Liver (tissue), 9 donors: ENCODE data around the gene P3H2. TPM values are rescaled to one million over a fixed set of nuclear protein-coding genes. Genes with fewer than 3 reads are reported as not detected.

ENCODE experiments used
- DNase-seq: peaks from one replicate; pipeline ENCODE4 v3.0.0-alpha.2; 2017; ENCODE audit warnings: low spot score
- H3K27ac ChIP-seq, 2 donors: one replicate each; pipeline ENCODE4 v1.7.0; 2013; ENCODE audit warnings: inconsistent platforms in 2 of 2, low read length in 2 of 2, control low read depth in 1 of 2, low read depth in 1 of 2, mild to moderate bottlenecking in 1 of 2
- H3K27me3 ChIP-seq, 4 donors: one replicate each; pipeline versions ENCODE4 v1.6.1 to v1.7.0; 2013; ENCODE audit warnings: low read length in 3 of 4, inconsistent platforms in 1 of 4, mild to moderate bottlenecking in 1 of 4, moderate library complexity in 1 of 4; ENCODE audit not compliant: control insufficient read depth in 4 of 4, insufficient read depth in 4 of 4
- H3K36me3 ChIP-seq, 4 donors: one replicate each; pipeline versions ENCODE4 v1.6.1 to v1.7.0; 2013; ENCODE audit warnings: low read length in 3 of 4, mild to moderate bottlenecking in 3 of 4, low read depth in 1 of 4, moderate library complexity in 1 of 4; ENCODE audit not compliant: control insufficient read depth in 4 of 4, insufficient read depth in 3 of 4
- H3K4me1 ChIP-seq, 4 donors: one replicate each; pipeline versions ENCODE4 v1.6.1 to v1.7.0; 2013; ENCODE audit warnings: low read length in 3 of 4, mild to moderate bottlenecking in 3 of 4, moderate library complexity in 1 of 4; ENCODE audit not compliant: control insufficient read depth in 4 of 4, insufficient read depth in 4 of 4
- H3K4me3 ChIP-seq, 3 donors: one replicate each; pipeline versions ENCODE4 v1.6.1 to v1.7.0; 2013; ENCODE audit warnings: low read length in 3 of 3, control low read depth in 1 of 3, low read depth in 1 of 3, mild to moderate bottlenecking in 1 of 3
- H3K9ac ChIP-seq, 2 donors: one replicate each; pipeline ENCODE4 v1.7.0; 2013; ENCODE audit warnings: low read length in 2 of 2, mild to moderate bottlenecking in 2 of 2, moderate library complexity in 2 of 2, control low read depth in 1 of 2, low read depth in 1 of 2
- H3K9me3 ChIP-seq, 4 donors: one replicate each; pipeline versions ENCODE4 v1.6.1 to v1.7.0; 2013; ENCODE audit warnings: low read length in 3 of 4; ENCODE audit not compliant: control insufficient read depth in 4 of 4
- CTCF ChIP-seq: fragments of 150-350 bp; IDR thresholded peaks from 2 replicates; pipeline ENCODE4 v1.5.1; 2017; ENCODE audit warnings: improper control_type of control experiment, low read depth, low read length; ENCODE audit not compliant: missing input control
- EGR1 ChIP-seq, 2 donors: IDR thresholded peaks; 2 replicates each; pipeline ENCODE4 v1.6.1; 2016 to 2018; ENCODE audit warnings: antibody characterized with exemption in 2 of 2, low read depth in 2 of 2
- FOXA1 ChIP-seq: IDR thresholded peaks from 2 replicates; pipeline ENCODE4 v1.6.1; 2016; ENCODE audit warnings: antibody characterized with exemption
- HNF4A ChIP-seq, 2 donors: conservative IDR thresholded peaks; 2 replicates each; pipeline ENCODE4 v1.6.1; 2016; ENCODE audit warnings: antibody characterized with exemption in 2 of 2, mild to moderate bottlenecking in 2 of 2
- HNF4G ChIP-seq: IDR thresholded peaks from 2 replicates; pipeline ENCODE4 v1.6.1; 2016; ENCODE audit warnings: antibody characterized with exemption
- JUND ChIP-seq, 2 donors: IDR thresholded peaks; 2 replicates each; pipeline ENCODE4 v1.6.1; 2016; ENCODE audit warnings: antibody characterized with exemption in 2 of 2
- NR2F2 ChIP-seq: IDR thresholded peaks from 2 replicates; pipeline ENCODE4 v1.6.1; 2016; ENCODE audit warnings: antibody characterized with exemption
- RAD21 ChIP-seq, 2 donors: IDR thresholded peaks; 2 replicates each; pipeline ENCODE4 v1.6.1; 2016; ENCODE audit warnings: antibody characterized with exemption in 2 of 2, mild to moderate bottlenecking in 2 of 2
- RXRA ChIP-seq, 2 donors: IDR thresholded peaks; 2 replicates each; pipeline ENCODE4 v1.6.1; 2017 to 2018; ENCODE audit warnings: antibody characterized with exemption in 2 of 2, mild to moderate bottlenecking in 1 of 2
- SP1 ChIP-seq: IDR thresholded peaks from 2 replicates; pipeline ENCODE4 v1.6.1; 2018; ENCODE audit warnings: antibody characterized with exemption, mild to moderate bottlenecking
- TAF1 ChIP-seq: conservative IDR thresholded peaks from 2 replicates; pipeline ENCODE4 v1.6.1; 2016; ENCODE audit warnings: antibody characterized with exemption, mild to moderate bottlenecking
- WGBS: extraction: QIAGEN DNeasy Blood & Tissue Kit; methylation state at CpG from one replicate; pipeline ENCODE4 v1.1.7; 2013; 5-methylcytosine and 5-hydroxymethylcytosine counted together
- polyA plus RNA-seq, 2 donors: library from polyadenylated mRNA; stranded (reverse) in 1 of 2; unstranded in 1 of 2; fragments of 200-250 nt in 1 of 2; fragments of >200 nt in 1 of 2; fragmentation: Nextera tagmentation in 1 of 2; extraction: Ambion mirVana in 1 of 2; gene quantifications; one replicate each; pipeline versions ENCODE4 v1.2.1 to v1.2.3, GENCODE V29; 2013 to 2015
- total RNA-seq, 2 donors: library from RNA; depleted of rRNA; stranded (reverse); fragments of >200 nt; gene quantifications; one replicate each; pipeline ENCODE4 v1.2.3, GENCODE V29; 2014
- TF ChIP-seq, protein P1 (sequence below): IDR thresholded peaks from 2 replicates; pipeline ENCODE4 v1.6.1; 2016; ENCODE audit warnings: antibody characterized with exemption, mild to moderate bottlenecking
- TF ChIP-seq, protein P2 (sequence below): IDR thresholded peaks from 2 replicates; pipeline ENCODE4 v1.6.1; 2016; ENCODE audit warnings: antibody characterized with exemption
- donor health status: healthy.
- donor health status: healthy.
- donor health status: healthy.
- donor health status: healthy.
- donor health status: healthy.

The P3H2 gene
- total and polyA plus RNA-seq, 4 donors: 1.9 to 6.9 (median 4.1) TPM

DNA sequence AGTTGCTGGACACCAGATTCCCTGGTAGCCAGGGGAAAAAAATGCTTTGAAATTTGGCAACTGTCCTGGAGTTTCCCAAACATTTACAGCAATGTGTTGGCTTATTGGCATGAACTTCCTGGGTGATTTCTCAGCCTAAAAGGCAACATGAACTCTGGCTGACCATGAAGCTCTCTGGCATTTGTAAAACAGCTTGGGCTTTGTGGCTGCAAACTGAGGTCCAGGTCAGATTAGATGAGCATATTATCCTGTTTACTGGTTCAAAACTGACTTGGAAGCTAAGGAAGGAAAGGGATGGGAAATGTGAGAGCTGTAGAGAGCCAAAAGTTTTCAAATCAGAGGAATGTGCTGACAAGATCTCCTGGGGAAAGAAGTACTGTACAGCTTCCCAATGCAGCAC lies 139.0 kb downstream of the P3H2 start (continued):
- TF ChIP-seq CTCF: no peak
- peak in 1 of 2 donors; percentile 81 for TF ChIP-seq EGR1 (IDR thresholded peaks at IDR 0.05; ENCODE audit: low read depth in 2 of 2)

DNA sequence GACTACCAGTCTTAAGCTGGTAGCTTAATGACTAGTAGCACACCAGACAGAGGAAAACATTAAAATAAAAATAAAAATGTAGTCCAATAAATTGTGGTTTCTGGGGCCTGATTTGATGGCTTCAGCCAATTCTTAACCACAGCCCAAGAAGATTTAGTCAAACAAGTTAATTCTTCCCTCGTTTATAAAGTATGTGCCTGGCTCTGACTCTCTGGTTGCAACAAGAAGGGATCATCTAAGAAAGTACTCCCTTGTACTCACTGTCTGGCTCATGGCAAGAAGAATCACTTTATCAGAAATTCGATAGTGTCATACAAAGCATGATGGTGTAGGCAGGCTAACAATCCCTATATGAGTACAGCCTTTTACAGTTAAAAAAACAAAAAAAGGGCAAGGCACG lies 141.9 kb downstream of the P3H2 start:
- H3K9ac ChIP-seq: no peak overlapping the region
- no peak for DNase-seq
- H3K27me3 ChIP-seq: no peaks in the 10 kb centered on the region
- 83% methylated on average over 3 of the region's 3 CpGs for WGBS
- no peaks in the 10 kb centered on the region for H3K36me3 ChIP-seq
- H3K9me3 ChIP-seq: no peaks in the 10 kb centered on the region
- no peak overlapping the region for H3K27ac ChIP-seq
- peaks cover 0 to 11% (median 4%) of the 10 kb centered on the region in 4 donors for H3K4me1 ChIP-seq
- no peak overlapping the region for H3K4me3 ChIP-seq
- TF ChIP-seq NR2F2 (no peak), SP1 (no peak), JUND (IDR thresholded peaks at IDR 0.05) (no peak), TAF1 (no peak), FOXA1 (no peak), HNF4A (conservative IDR thresholded peaks at IDR 0.05) (no peak), EGR1 (IDR thresholded peaks at IDR 0.05; ENCODE audit: low read depth in 2 of 2) (no peak), CTCF (no peak), RXRA (IDR thresholded peaks at IDR 0.05) (no peak), HNF4G (no peak), RAD21 (IDR thresholded peaks at IDR 0.05) (no peak)
- TF ChIP-seq, protein P1, sequence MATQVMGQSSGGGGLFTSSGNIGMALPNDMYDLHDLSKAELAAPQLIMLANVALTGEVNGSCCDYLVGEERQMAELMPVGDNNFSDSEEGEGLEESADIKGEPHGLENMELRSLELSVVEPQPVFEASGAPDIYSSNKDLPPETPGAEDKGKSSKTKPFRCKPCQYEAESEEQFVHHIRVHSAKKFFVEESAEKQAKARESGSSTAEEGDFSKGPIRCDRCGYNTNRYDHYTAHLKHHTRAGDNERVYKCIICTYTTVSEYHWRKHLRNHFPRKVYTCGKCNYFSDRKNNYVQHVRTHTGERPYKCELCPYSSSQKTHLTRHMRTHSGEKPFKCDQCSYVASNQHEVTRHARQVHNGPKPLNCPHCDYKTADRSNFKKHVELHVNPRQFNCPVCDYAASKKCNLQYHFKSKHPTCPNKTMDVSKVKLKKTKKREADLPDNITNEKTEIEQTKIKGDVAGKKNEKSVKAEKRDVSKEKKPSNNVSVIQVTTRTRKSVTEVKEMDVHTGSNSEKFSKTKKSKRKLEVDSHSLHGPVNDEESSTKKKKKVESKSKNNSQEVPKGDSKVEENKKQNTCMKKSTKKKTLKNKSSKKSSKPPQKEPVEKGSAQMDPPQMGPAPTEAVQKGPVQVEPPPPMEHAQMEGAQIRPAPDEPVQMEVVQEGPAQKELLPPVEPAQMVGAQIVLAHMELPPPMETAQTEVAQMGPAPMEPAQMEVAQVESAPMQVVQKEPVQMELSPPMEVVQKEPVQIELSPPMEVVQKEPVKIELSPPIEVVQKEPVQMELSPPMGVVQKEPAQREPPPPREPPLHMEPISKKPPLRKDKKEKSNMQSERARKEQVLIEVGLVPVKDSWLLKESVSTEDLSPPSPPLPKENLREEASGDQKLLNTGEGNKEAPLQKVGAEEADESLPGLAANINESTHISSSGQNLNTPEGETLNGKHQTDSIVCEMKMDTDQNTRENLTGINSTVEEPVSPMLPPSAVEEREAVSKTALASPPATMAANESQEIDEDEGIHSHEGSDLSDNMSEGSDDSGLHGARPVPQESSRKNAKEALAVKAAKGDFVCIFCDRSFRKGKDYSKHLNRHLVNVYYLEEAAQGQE: no peak
- TF ChIP-seq, protein P2, sequence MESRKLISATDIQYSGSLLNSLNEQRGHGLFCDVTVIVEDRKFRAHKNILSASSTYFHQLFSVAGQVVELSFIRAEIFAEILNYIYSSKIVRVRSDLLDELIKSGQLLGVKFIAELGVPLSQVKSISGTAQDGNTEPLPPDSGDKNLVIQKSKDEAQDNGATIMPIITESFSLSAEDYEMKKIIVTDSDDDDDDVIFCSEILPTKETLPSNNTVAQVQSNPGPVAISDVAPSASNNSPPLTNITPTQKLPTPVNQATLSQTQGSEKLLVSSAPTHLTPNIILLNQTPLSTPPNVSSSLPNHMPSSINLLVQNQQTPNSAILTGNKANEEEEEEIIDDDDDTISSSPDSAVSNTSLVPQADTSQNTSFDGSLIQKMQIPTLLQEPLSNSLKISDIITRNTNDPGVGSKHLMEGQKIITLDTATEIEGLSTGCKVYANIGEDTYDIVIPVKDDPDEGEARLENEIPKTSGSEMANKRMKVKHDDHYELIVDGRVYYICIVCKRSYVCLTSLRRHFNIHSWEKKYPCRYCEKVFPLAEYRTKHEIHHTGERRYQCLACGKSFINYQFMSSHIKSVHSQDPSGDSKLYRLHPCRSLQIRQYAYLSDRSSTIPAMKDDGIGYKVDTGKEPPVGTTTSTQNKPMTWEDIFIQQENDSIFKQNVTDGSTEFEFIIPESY: no peak
